22Rv1 (cell line): ENCODE results near the gene B4GALT6.

Source experiments
- H3K27ac ChIP-seq: fragments of 450-650 bp; 2 replicates; pipeline ENCODE4 v1.5.1; 2017
- ZFX ChIP-seq: fragments of 450-650 bp; IDR thresholded peaks from 2 replicates; pipeline ENCODE4 v1.6.1; 2017; ENCODE audit warnings: antibody characterized with exemption, borderline replicate concordance
- TF ChIP-seq, protein P1 (sequence below): fragments of 450-650 bp; IDR thresholded peaks from 2 replicates; pipeline ENCODE4 v1.5.1; 2017; ENCODE audit warnings: mild to moderate bottlenecking

The B4GALT6 gene

DNA sequence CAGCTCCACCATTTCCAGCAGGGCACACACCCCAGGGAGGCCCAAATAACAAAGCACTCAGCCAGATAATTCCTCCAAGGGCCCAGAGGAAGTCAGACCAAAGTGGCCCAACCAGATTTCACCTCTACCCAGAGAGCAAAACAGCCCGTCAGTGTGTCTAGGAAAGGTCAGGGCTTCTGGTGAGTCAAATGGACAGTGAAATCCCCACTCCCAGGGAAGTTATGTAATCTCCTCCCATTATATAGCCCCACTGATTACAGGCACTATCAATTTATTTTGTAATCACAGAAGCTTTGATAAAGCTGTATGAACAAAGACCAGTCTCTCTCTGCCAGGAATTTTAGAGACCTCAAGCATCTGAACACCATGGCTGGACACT lies 4.0 kb downstream of the B4GALT6 start:
- no peak for TF ChIP-seq ZFX
- TF ChIP-seq, protein P1, sequence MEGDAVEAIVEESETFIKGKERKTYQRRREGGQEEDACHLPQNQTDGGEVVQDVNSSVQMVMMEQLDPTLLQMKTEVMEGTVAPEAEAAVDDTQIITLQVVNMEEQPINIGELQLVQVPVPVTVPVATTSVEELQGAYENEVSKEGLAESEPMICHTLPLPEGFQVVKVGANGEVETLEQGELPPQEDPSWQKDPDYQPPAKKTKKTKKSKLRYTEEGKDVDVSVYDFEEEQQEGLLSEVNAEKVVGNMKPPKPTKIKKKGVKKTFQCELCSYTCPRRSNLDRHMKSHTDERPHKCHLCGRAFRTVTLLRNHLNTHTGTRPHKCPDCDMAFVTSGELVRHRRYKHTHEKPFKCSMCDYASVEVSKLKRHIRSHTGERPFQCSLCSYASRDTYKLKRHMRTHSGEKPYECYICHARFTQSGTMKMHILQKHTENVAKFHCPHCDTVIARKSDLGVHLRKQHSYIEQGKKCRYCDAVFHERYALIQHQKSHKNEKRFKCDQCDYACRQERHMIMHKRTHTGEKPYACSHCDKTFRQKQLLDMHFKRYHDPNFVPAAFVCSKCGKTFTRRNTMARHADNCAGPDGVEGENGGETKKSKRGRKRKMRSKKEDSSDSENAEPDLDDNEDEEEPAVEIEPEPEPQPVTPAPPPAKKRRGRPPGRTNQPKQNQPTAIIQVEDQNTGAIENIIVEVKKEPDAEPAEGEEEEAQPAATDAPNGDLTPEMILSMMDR, result no peak
- no peak overlapping the region for H3K27ac ChIP-seq

DNA sequence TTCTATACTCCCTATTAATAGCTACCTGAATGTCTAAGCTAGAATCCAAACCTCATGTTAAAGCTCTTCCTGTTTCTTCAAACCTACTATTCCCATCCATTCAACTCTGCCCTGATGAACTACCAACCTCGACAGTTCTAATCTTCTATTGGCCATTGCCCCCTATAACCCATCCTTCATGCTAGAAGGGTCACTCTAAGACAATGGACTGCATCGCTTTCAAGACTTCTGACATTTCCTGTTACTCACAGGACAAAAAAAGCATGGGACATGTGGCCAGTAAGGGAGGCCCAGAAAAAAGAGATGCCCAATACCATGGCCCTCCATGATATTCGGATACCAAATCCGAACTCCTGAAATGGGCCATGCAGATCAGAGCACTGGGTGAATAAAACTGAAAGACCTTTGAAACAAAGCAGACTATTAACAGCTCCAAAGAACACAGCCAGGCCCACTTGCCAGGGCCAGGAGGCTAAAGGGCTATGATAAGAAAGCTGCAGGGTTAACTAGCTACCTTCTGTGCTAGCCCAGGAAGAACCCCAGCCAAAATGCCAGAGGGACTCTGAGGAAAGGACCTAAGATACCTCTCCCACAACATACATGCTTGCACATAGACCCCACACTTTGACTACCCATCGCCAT lies 4.5 kb downstream of the B4GALT6 start:
- no peak overlapping the region for H3K27ac ChIP-seq
- TF ChIP-seq, protein P1, result no peak
- no peak for TF ChIP-seq ZFX

DNA sequence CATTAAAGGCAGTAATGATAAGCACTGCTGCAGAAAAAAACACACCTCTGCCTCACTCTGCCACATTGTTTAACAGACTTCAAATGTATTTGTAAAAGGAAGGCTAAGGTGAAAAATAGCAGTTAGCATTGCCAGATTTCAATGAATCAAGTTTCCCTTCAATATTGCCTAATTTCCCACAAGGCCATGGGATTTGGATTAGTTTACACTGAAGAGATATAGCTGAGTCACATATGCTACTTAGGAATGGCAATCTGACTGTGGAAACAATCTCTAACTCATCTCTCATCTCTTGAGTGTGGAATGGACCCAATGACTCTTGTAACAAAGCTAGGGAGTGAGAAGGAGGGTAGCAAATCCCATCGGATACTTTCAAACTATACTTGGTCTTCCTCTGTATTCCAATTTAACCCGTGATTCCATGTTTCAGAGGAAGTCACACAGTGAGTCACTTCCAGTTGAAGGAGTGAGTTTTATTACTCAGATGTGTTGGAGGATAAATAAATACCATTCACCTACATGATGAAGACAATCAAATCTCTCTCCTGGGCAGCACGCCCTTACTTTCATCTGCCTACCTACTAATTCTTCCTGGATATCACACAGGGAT lies 5.1 kb downstream of the B4GALT6 start:
- no peak overlapping the region for H3K27ac ChIP-seq
- TF ChIP-seq, protein P1, result no peak
- TF ChIP-seq ZFX, result no peak

DNA sequence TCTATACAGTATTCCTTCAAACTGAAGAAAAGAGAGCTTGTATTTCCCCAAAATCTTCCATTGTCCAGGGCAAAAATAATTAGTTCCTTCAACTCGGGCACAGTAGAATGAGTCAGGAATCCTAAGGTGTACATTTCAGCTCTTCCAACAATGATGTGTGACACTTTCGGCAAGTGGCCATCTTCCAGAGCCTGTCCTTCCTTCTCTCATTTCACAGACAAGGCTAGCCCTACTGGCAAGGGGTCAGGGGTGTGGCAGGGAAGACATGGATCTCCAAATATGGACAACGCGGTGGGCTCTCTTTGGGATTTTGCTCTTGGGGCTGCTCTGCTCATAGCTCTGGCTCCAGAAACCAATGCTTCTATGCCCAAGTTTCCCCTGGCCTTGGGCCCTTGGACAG lies 6.0 kb downstream of the B4GALT6 start:
- TF ChIP-seq ZFX, result no peak
- TF ChIP-seq, protein P1, result no peak
- no peak overlapping the region for H3K27ac ChIP-seq

DNA sequence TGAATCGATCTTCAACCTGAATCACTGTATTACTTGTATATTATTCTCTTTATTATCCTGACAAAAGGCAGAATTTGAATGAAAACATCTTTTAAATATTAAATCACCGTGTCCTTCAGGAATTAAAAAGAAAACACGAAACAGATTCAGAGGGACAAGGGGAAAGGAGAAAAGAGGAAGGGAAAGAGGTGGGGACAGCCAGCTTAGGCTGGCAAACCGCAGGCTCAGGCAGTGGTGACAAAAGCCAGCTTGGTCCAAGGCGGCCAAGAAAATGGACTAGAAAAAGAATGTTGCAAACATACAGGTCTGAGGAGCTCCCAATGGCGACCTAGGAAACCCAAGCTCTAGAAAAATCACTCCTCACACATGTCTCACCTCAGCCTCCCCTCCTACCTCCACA lies 6.8 kb downstream of the B4GALT6 start:
- H3K27ac ChIP-seq, result no peak overlapping the region
- TF ChIP-seq, protein P1, result no peak
- no peak for TF ChIP-seq ZFX

DNA sequence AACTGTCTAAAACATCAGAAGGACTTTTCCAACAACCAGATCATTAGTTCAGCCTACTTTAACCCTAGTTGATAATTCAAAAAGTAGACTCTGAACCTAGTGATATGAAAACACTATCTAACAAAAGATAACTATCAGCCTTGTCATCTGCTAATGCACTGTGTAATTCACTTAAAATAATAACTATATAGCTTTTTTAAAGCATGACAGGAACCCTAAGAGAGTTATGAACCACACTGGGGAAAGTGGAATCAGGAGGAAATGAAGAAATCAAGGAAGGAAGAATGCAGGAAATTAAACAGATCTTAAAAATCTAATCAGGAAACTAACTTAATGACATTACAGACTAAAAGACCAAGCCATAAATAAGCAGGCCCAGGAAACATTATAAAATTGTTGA lies 9.0 kb downstream of the B4GALT6 start:
- no peak for TF ChIP-seq ZFX
- TF ChIP-seq, protein P1, result no peak
- no peak overlapping the region for H3K27ac ChIP-seq

DNA sequence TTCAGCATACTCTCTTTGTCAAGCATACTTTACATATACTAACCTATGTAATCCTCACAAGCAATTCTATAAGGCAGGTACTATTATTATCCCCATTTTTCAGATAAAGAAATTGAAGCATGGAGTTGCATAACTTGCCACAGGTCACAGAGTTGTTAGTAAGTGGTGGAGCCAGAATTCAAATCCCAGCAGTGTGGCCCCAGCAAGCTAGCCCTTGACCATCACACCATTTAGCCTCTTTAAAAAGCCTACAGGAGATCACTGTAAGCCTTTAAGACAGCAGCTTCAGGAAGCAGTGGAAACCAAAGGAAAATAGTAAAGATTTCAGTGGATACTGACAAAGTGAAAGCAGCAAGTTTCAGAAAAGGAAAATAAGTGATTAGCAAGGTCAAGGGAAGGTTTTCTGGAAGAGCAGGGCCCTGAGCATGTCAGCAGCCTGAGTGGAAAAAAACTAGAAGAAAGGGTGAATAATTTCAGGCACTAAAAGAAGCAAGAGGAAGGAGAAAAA lies 11.7 kb downstream of the B4GALT6 start:
- no peak overlapping the region for H3K27ac ChIP-seq
- no peak for TF ChIP-seq ZFX

DNA sequence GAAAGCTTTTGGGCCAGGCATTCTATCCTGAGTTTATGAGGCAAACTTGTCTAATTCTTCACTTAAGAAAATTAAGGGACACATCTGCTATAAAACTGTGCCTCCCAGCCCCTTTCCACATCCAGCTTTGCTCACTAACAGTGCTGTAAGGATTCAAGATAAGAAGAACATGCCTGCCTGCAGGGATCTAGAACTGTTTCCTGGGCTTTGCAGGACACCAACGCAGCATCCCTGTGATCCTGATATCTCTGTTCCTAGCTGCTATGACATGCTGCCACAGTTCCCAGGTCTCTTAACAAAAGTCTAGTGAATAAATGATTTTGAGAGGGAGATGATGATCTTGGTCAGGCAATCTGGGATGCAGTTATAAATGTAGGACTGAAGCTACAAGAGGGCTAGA lies 12.4 kb downstream of the B4GALT6 start:
- no peak overlapping the region for H3K27ac ChIP-seq
- TF ChIP-seq ZFX, result no peak
- TF ChIP-seq, protein P1, result no peak
